SH-SY5Y (cell line): ENCODE data around the gene PRR12.

Experiments used
- GATA2 ChIP-seq: IDR thresholded peaks from 2 replicates; pipeline ENCODE4 v1.6.1; 2011; ENCODE audit warnings: mild to moderate bottlenecking, low read depth, low read length
- GATA3 ChIP-seq: IDR thresholded peaks from 2 replicates; pipeline ENCODE4 v1.6.1; 2011; ENCODE audit warnings: low read depth, mild to moderate bottlenecking, low read length, moderate library complexity

GRCh38 chr19:49645592-49645991 is 54.6 kb downstream of the PRR12 start:
- TF ChIP-seq GATA2: no peak
- no peak for TF ChIP-seq GATA3
